Cardiac fibroblast (primary cell): Measurements from ENCODE around the gene ARHGAP24.

Experiments used
- DNase-seq, 2 donors: peaks; one replicate each; pipeline versions ENCODE4 v3.0.0 to v3.0.0-alpha.2; 2010; ENCODE audit warnings: low read depth in 2 of 2
- H3K4me3 ChIP-seq, 2 donors: replicated peaks in 1 of 2; 1 replicate in 1 of 2; 2 replicates in 1 of 2; pipeline ENCODE4 v1.5.1; 2011; ENCODE audit warnings: low read depth in 2 of 2, low read length in 2 of 2, mild to moderate bottlenecking in 2 of 2, moderate library complexity in 1 of 2
- TF ChIP-seq, protein P1 (sequence below): IDR thresholded peaks from one replicate; pipeline ENCODE4 v1.5.1; 2011; ENCODE audit warnings: low read depth, mild to moderate bottlenecking, low read length, inconsistent platforms

ARHGAP24 gene

DNA sequence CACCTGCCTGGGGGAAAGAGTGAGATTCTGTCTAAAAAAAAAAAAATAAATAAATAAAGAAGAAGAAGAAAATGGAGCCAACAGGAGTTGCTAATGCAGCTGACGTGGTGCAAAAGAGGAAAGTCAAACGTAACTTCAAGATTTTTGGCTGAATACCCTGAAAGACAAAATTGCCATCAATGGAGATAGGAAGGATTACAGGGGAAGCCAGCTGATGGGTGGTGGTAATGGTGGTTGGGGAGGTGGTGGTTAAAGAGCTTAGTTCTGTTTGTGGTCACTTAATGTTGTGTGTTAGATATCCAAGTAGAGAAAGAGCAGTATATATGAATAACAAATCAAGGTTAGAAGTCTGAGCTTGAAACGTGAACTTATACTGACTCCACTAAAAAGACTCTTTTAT lies 225.4 kb downstream of the ARHGAP24 start:
- no peak for DNase-seq
- no peak overlapping the region for H3K4me3 ChIP-seq
- TF ChIP-seq, protein P1, sequence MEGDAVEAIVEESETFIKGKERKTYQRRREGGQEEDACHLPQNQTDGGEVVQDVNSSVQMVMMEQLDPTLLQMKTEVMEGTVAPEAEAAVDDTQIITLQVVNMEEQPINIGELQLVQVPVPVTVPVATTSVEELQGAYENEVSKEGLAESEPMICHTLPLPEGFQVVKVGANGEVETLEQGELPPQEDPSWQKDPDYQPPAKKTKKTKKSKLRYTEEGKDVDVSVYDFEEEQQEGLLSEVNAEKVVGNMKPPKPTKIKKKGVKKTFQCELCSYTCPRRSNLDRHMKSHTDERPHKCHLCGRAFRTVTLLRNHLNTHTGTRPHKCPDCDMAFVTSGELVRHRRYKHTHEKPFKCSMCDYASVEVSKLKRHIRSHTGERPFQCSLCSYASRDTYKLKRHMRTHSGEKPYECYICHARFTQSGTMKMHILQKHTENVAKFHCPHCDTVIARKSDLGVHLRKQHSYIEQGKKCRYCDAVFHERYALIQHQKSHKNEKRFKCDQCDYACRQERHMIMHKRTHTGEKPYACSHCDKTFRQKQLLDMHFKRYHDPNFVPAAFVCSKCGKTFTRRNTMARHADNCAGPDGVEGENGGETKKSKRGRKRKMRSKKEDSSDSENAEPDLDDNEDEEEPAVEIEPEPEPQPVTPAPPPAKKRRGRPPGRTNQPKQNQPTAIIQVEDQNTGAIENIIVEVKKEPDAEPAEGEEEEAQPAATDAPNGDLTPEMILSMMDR: no peak

DNA sequence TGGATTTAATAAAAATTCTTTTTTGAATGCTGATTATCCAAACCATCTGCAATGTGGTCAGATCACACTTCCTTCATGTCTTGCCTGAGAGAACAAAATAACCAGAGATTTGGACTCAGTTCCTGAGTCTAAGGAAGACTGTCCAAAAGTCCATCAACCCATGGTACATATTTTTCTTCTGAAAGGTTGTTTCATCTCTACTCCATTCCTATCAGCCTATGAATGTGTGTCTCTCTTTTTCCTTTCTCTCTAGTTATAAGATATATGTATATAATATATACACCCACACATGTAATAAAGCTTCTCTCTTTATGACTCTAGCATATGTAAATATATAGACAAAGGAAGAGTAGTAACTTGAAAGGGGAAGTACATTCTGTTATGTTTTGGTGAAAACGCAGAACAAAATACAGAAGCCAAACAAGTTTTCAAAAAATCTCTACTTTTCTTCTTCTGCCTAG lies 226.9 kb downstream of the ARHGAP24 start:
- no peak overlapping the region for H3K4me3 ChIP-seq
- TF ChIP-seq, protein P1: no peak
- DNase-seq: no peak

DNA sequence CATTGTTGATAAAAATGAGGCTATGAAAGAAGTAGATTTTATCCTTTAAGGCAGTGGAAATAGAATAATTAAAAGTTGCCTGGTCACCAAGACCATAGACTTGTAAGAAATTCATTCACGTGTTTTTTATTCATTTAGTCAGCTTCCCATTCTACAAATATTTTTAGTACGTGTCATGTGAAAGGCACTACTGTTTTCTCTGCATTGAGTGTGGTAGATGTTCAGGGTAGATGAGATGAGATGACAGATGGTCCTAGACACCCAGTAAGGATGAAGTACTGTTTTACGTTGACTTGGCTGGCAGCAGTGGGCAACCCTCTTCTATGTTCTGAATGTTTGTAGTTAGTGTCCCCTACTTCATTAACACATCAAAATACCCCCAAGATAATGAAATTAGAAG lies 228.1 kb downstream of the ARHGAP24 start:
- no peak overlapping the region for H3K4me3 ChIP-seq
- TF ChIP-seq, protein P1: no peak
- peak; percentile 7 to 25 for DNase-seq

DNA sequence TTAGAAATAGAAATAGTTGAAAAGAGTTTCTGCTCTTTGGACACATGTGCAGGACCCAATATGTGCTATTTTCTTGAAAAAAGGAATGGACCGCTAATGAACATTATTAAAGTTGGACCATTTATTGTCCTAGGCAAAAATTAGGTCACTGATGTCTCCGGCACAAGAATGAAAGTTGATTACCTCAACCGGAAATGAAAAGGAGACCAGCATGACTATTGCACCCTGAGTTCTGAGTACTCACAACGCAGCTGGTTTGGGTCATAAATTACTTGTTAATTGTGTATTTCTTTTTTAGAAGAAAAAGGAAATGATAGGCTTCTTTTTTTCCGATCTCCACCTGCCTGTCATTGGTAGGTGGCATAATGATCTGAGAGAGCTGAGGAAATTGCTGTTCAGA lies 232.7 kb downstream of the ARHGAP24 start:
- no peak overlapping the region for H3K4me3 ChIP-seq
- peak in 1 of 2 donors; percentile 59 for DNase-seq
- TF ChIP-seq, protein P1: no peak

DNA sequence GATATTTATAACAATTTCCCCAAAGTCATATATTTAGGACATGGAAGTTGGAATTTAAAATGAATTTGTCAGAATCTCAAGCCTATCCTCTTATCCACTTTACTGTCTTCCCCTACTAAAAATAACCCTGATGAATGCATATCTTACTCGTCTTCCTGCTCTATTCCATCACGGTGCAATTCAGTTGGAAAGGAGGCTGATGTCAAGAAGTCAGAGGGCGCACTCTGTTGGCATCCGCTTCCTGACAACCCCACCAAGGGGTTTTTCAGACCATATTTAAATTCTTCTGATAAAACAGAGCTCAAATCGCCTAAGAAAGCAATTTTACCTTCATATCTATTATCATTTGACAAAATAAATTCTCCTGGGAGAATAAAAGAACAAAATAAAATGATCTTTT lies 233.5 kb downstream of the ARHGAP24 start:
- no peak overlapping the region for H3K4me3 ChIP-seq
- TF ChIP-seq, protein P1: no peak
- no peak for DNase-seq

DNA sequence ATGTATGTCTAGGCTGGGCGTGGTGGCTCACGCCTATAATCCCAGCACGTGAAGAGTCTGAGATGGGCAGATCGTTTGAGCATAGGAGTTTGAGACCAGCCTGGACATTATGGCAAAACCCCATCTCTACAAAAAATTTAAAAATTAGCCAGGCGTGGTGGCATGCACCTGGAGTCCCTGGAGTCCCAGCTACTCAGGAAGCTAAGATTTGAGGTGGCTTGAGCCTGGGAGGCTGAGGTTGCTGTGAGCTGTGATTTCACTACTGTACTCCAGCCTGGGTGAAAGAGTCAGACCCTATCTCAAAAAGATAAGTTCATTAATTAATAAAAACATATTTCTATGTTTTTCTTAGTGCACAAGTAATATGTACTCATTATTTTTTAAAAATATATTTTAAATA lies 238.1 kb downstream of the ARHGAP24 start:
- no peak for DNase-seq
- TF ChIP-seq, protein P1: no peak
- no peak overlapping the region for H3K4me3 ChIP-seq
